H1 (cell line): ENCODE measurements around the gene OBSL1. TPM values are rescaled to one million over a fixed set of nuclear protein-coding genes. Genes with fewer than 3 reads are reported as not detected.

Experiments
- CTCF ChIA-PET: fragments of 300-600 bp; sonication (Branson Sonifier 250); formaldehyde crosslinking; loops from one replicate; lab custom pipeline; 2021; ENCODE audit not compliant: partially characterized antibody; lab: Charles Lee
- POLR2A ChIA-PET: fragments of 300-600 bp; sonication (Branson Sonifier 250); formaldehyde crosslinking; loops from one replicate; lab custom pipeline; 2021; ENCODE audit warnings: inconsistent platforms; ENCODE audit not compliant: partially characterized antibody; lab: Charles Lee
- DNase-seq, 2 experiments: peaks; one replicate each; pipeline versions ENCODE4 v3.0.0 to v3.0.0-alpha.2; 2010 to 2022; ENCODE audit warnings: low spot score in 2 of 2, low read depth in 1 of 2, mixed read lengths in 1 of 2
- FAIRE-seq: peaks from 2 replicates; lab custom pipeline; 2011; peaks lifted over from hg19 to GRCh38; lab: Jason Lieb, UNC
- H2AFZ ChIP-seq: 2 replicates; pipeline ENCODE4 v1.8.1; 2012; ENCODE audit warnings: low read length, inconsistent platforms
- H2AK5ac ChIP-seq: 2 replicates; pipeline ENCODE4 v1.6.1; 2013; ENCODE audit warnings: low read depth, low read length
- H2BK120ac ChIP-seq: replicated peaks from 2 replicates; pipeline ENCODE3; 2013; ENCODE audit warnings: low read depth, low read length, inconsistent platforms
- H2BK12ac ChIP-seq: 2 replicates; pipeline ENCODE4 v1.6.1; 2013; ENCODE audit warnings: low read depth, low read length
- H2BK15ac ChIP-seq: 2 replicates; pipeline ENCODE4 v1.6.1; 2013; ENCODE audit warnings: low read length
- H2BK20ac ChIP-seq: 2 replicates; pipeline ENCODE4 v1.6.1; 2013; ENCODE audit warnings: low read length
- H2BK5ac ChIP-seq: 2 replicates; pipeline ENCODE4 v1.6.1; 2013; ENCODE audit warnings: low read depth, low read length
- H3K14ac ChIP-seq: 2 replicates; pipeline ENCODE4 v1.6.1; 2013; ENCODE audit warnings: inconsistent platforms; ENCODE audit not compliant: insufficient read length
- H3K18ac ChIP-seq: 2 replicates; pipeline ENCODE4 v1.6.1; 2013; ENCODE audit warnings: low read length; ENCODE audit errors: extremely low read depth
- H3K23ac ChIP-seq: 2 replicates; pipeline ENCODE4 v1.6.1; 2013; ENCODE audit warnings: inconsistent platforms; ENCODE audit not compliant: insufficient read length
- H3K23me2 ChIP-seq: 2 replicates; pipeline ENCODE4 v1.6.1; 2013; ENCODE audit warnings: low read depth, low read length
- H3K27ac ChIP-seq: 2 replicates; pipeline ENCODE4 v1.6.1; 2011; ENCODE audit warnings: low read depth, low read length, inconsistent platforms
- H3K27me3 ChIP-seq, 4 experiments: replicated peaks in 1 of 4; 1 replicate in 1 of 4; 2 replicates in 3 of 4; pipeline versions ENCODE4 v1.6.1 to v1.8.1; 2011 to 2013; ENCODE audit warnings: low read length in 3 of 4, mild to moderate bottlenecking in 3 of 4, inconsistent platforms in 2 of 4, mixed read lengths in 2 of 4, moderate library complexity in 1 of 4; ENCODE audit not compliant: control insufficient read depth in 3 of 4, insufficient read depth in 3 of 4; ENCODE audit errors: extremely low read depth in 1 of 4
- H3K36me3 ChIP-seq, 4 experiments: 2 replicates each; pipeline versions ENCODE4 v1.6.1 to v1.8.1; 2011 to 2013; ENCODE audit warnings: mild to moderate bottlenecking in 4 of 4, low read length in 3 of 4, moderate library complexity in 2 of 4, control low read depth in 1 of 4, inconsistent platforms in 1 of 4; ENCODE audit not compliant: insufficient read depth in 4 of 4, control insufficient read depth in 2 of 4
- H3K4ac ChIP-seq: replicated peaks from 2 replicates; pipeline ENCODE3; 2013; ENCODE audit warnings: low read length, low read depth, mixed read lengths, inconsistent platforms; ENCODE audit not compliant: insufficient read length
- H3K4me1 ChIP-seq, 4 experiments: replicated peaks in 1 of 4; 1 replicate in 1 of 4; 2 replicates in 3 of 4; pipeline versions ENCODE4 v1.6.1 to v1.8.1; 2011 to 2013; ENCODE audit warnings: low read length in 3 of 4, inconsistent platforms in 2 of 4, mixed read lengths in 1 of 4; ENCODE audit not compliant: insufficient read depth in 4 of 4, control insufficient read depth in 3 of 4
- H3K4me2 ChIP-seq, 2 experiments: 2 replicates each; pipeline versions ENCODE4 v1.6.1 to v1.8.1; 2011 to 2013; ENCODE audit warnings: low read depth in 2 of 2, low read length in 2 of 2, control low read depth in 1 of 2, inconsistent platforms in 1 of 2, mild to moderate bottlenecking in 1 of 2; ENCODE audit not compliant: insufficient read depth in 1 of 2
- H3K4me3 ChIP-seq, 4 experiments: fragments of 200-600, 300-600 bp in 1 of 4; sonication (generic), shearing (Covaris generic), sonication (Bioruptor Twin) in 1 of 4; 2 replicates each; pipeline versions ENCODE4 v1.5.1 to v1.8.1; 2011 to 2016; ENCODE audit warnings: low read length in 4 of 4, low read depth in 3 of 4, control low read depth in 2 of 4, inconsistent platforms in 2 of 4, mild to moderate bottlenecking in 2 of 4, mixed read lengths in 1 of 4, moderate library complexity in 1 of 4; ENCODE audit not compliant: insufficient read depth in 2 of 4; ENCODE audit errors: extremely low read depth in 1 of 4
- H3K56ac ChIP-seq: replicated peaks from 2 replicates; pipeline ENCODE3; 2013; ENCODE audit warnings: low read depth, mild to moderate bottlenecking, mixed read lengths, low read length, inconsistent platforms; ENCODE audit not compliant: insufficient read length
- H3K79me1 ChIP-seq: 2 replicates; pipeline ENCODE4 v1.6.1; 2013; ENCODE audit warnings: low read depth, low read length, control low read depth
- H3K79me2 ChIP-seq, 2 experiments: 2 replicates each; pipeline versions ENCODE4 v1.6.1 to v1.8.1; 2012 to 2013; ENCODE audit warnings: low read length in 2 of 2, mild to moderate bottlenecking in 2 of 2, inconsistent platforms in 1 of 2; ENCODE audit not compliant: insufficient read depth in 2 of 2, control insufficient read depth in 1 of 2
- H3K9ac ChIP-seq, 4 experiments: replicated peaks in 1 of 4; 1 replicate in 1 of 4; 2 replicates in 3 of 4; pipeline versions ENCODE4 v1.6.1 to v1.8.1; 2011 to 2013; ENCODE audit warnings: low read depth in 3 of 4, low read length in 3 of 4, control low read depth in 2 of 4, mild to moderate bottlenecking in 2 of 4, moderate library complexity in 2 of 4, inconsistent platforms in 1 of 4; ENCODE audit errors: extremely low read depth in 1 of 4
- H3K9me3 ChIP-seq, 2 experiments: 2 replicates each; pipeline versions ENCODE4 v1.6.1 to v1.8.1; 2012 to 2013; ENCODE audit warnings: mild to moderate bottlenecking in 2 of 2, moderate library complexity in 2 of 2, control low read depth in 1 of 2, inconsistent platforms in 1 of 2, low read depth in 1 of 2, low read length in 1 of 2, mixed read lengths in 1 of 2; ENCODE audit not compliant: insufficient read depth in 2 of 2
- H4K20me1 ChIP-seq, 2 experiments: replicated peaks in 1 of 2; 2 replicates each; pipeline versions ENCODE3 to v1.8.1; 2011 to 2013; ENCODE audit warnings: inconsistent platforms in 2 of 2, low read length in 2 of 2, mild to moderate bottlenecking in 1 of 2; ENCODE audit not compliant: insufficient read depth in 2 of 2, control insufficient read depth in 1 of 2
- H4K5ac ChIP-seq: 2 replicates; pipeline ENCODE4 v1.6.1; 2013; ENCODE audit warnings: low read length, low read depth, mixed read lengths, inconsistent platforms; ENCODE audit not compliant: insufficient read length
- H4K8ac ChIP-seq: 2 replicates; pipeline ENCODE4 v1.8.0; 2013; ENCODE audit warnings: mild to moderate bottlenecking, moderate library complexity, low read length, inconsistent platforms; ENCODE audit not compliant: insufficient read depth; ENCODE audit errors: extremely low read depth
- H4K91ac ChIP-seq: replicated peaks from 2 replicates; pipeline ENCODE3; 2013; ENCODE audit warnings: low read length, mixed read lengths, inconsistent platforms; ENCODE audit not compliant: insufficient read length
- ATF3 ChIP-seq: IDR thresholded peaks from 2 replicates; pipeline ENCODE4 v1.6.1; 2011; ENCODE audit warnings: low read depth, mild to moderate bottlenecking, low read length; ENCODE audit not compliant: insufficient read depth
- BCL11A ChIP-seq, 2 experiments: IDR thresholded peaks; one replicate each; pipeline ENCODE4 v1.6.1; 2011; ENCODE audit warnings: low read depth in 2 of 2, low read length in 2 of 2, mild to moderate bottlenecking in 2 of 2
- CHD1 ChIP-seq: IDR thresholded peaks from 2 replicates; pipeline ENCODE4 v1.6.1; 2012; ENCODE audit warnings: low read depth, low read length, improper control_type of control experiment
- HDAC2 ChIP-seq, 2 experiments: fragments of 300-600 bp in 1 of 2; sonication (generic) in 1 of 2; IDR thresholded peaks; 2 replicates each; pipeline ENCODE4 v1.6.1; 2011 to 2012; ENCODE audit warnings: low read depth in 2 of 2, low read length in 2 of 2, mild to moderate bottlenecking in 2 of 2, moderate library complexity in 2 of 2, borderline replicate concordance in 1 of 2, inconsistent platforms in 1 of 2
- KDM5A ChIP-seq: fragments of 200-600 bp; IDR thresholded peaks from 2 replicates; pipeline ENCODE4 v1.7.1; 2012; ENCODE audit warnings: mild to moderate bottlenecking, low read length, inconsistent platforms, mixed read lengths
- MAX ChIP-seq: IDR thresholded peaks from 2 replicates; pipeline ENCODE4 v1.6.1; 2012; ENCODE audit warnings: inconsistent platforms
- POU5F1 ChIP-seq: IDR thresholded peaks from 2 replicates; pipeline ENCODE4 v1.6.1; 2011; ENCODE audit warnings: low read depth, mild to moderate bottlenecking, low read length, moderate library complexity
- SIRT6 ChIP-seq: IDR thresholded peaks from one replicate; pipeline ENCODE4 v1.7.1; 2012; ENCODE audit warnings: low read length, inconsistent platforms
- SP2 ChIP-seq: IDR thresholded peaks from 2 replicates; pipeline ENCODE4 v1.6.1; 2012; ENCODE audit warnings: mild to moderate bottlenecking, low read length, inconsistent platforms
- SUZ12 ChIP-seq: fragments of 200-600 bp; sonication (generic); IDR thresholded peaks from 2 replicates; pipeline ENCODE4 v1.6.1; 2012; ENCODE audit warnings: mild to moderate bottlenecking, inconsistent platforms, low read length, moderate library complexity, mixed read lengths
- WGBS, 2 experiments: shearing (Covaris generic) in 1 of 2; methylation state at CpG; one replicate each; pipeline versions ENCODE4 v1.1.6 to v1.1.7; 2013 to 2015; ENCODE audit warnings: low lambda C conversion rate in 2 of 2, mixed read lengths in 2 of 2, inconsistent platforms in 1 of 2, low coverage in 1 of 2, missing lambda C conversion rate in 1 of 2; ENCODE audit not compliant: insufficient replicate concordance in 2 of 2, insufficient coverage in 1 of 2, insufficient read length in 1 of 2; ENCODE audit errors: extremely low coverage in 1 of 2, missing lambda C conversion rate in 1 of 2; 5-methylcytosine and 5-hydroxymethylcytosine counted together
- polyA plus RNA-seq, 7 experiments: library from polyadenylated mRNA; depleted of rRNA in 3 of 7; stranded (reverse) in 5 of 7; unstranded in 2 of 7; fragments of >200 nt in 5 of 7; fragments of 200-250 nt in 2 of 7; gene quantifications; 1 replicate in 5 of 7; 2 replicates in 1 of 7; 4 replicates in 1 of 7; pipeline versions ENCODE4 v1.2.1 to v1.2.3, GENCODE V29; 2011 to 2013; ENCODE audit warnings: missing spikeins in 2 of 7, mixed read lengths in 2 of 7
- total RNA-seq: library from RNA; stranded (reverse); fragmentation: NEBNext Ultra II Directional; extraction: Animal tissue kit (Norgen Biotek cat#: 25700); gene quantifications from 2 replicates; pipeline ENCODE4 v1.2.1, GENCODE V29; 2021

Gene OBSL1
- total and polyA plus RNA-seq, 2 of the 8 experiments (the other 6 are each of a cell fraction or from before 2014, with no cell fraction given), result 116 to 127 TPM

GRCh38 chr2:219538956-219539788 is 32.2 kb downstream of the OBSL1 start:
- no peak overlapping the region for H3K23ac ChIP-seq
- no peak overlapping the region for H2AK5ac ChIP-seq
- H2BK12ac ChIP-seq, result no peak overlapping the region
- H3K36me3 ChIP-seq, result peaks cover 4 to 22% (median 12%) of the 10 kb centered on the region in 4 experiments; a peak in 6 of 8 replicates
- H3K4me1 ChIP-seq, result peaks cover 5 to 25% (median 16%) of the 10 kb centered on the region in 4 experiments
- FAIRE-seq (no peak), DNase-seq (no peak)
- H2BK15ac ChIP-seq, result no peak overlapping the region
- no peak overlapping the region for H2BK120ac ChIP-seq
- H3K18ac ChIP-seq, result no peak overlapping the region
- H3K4me3 ChIP-seq, result no peak overlapping the region
- no peak overlapping the region for H4K5ac ChIP-seq
- H3K27me3 ChIP-seq, result no peaks in the 10 kb centered on the region; a peak in 1 of 7 replicates
- H3K4me2 ChIP-seq, result no peak overlapping the region
- no peak overlapping the region for H3K4ac ChIP-seq
- no peak overlapping the region for H4K8ac ChIP-seq
- CTCF ChIA-PET, result interaction anchor here (0.9 to 113.1 kb wide), 16 partner anchors 18 to 151 kb away, joined by 3 to 7248 read pairs (median 10); partner anchors contain the start of genes ASIC4, DES, GMPPA and SPEG
- H2AFZ ChIP-seq, result no peak overlapping the region
- 89% methylated on average over 32 of the region's 32 CpGs; no CpG with 5 or more reads in 1 of the 2 experiments for WGBS, 2 experiments
- H2BK5ac ChIP-seq, result no peak overlapping the region
- no peak overlapping the region for H4K91ac ChIP-seq
- no peak overlapping the region for H2BK20ac ChIP-seq
- H3K23me2 ChIP-seq, result peaks cover 11% of the 10 kb centered on the region; the same call in 1 of the 2 replicates
- H4K20me1 ChIP-seq, result peaks cover 10 to 11% of the 10 kb centered on the region in 2 experiments
- POLR2A ChIA-PET, result interaction anchor here (1.3 to 5.4 kb wide), 3 partner anchors 18 to 58 kb away, joined by 3 to 23 read pairs (median 6); partner anchors contain the start of gene STK11IP
- H3K56ac ChIP-seq, result no peak overlapping the region
- no peaks in the 10 kb centered on the region for H3K9me3 ChIP-seq
- H3K79me2 ChIP-seq, result peaks cover 0 to 6% of the 10 kb centered on the region in 2 experiments; a peak in 1 of 4 replicates
- H3K9ac ChIP-seq, result no peak overlapping the region
- no peak overlapping the region for H3K27ac ChIP-seq
- H3K14ac ChIP-seq, result no peak overlapping the region
- H3K79me1 ChIP-seq, result peaks cover 4% of the 10 kb centered on the region; the same call in 1 of the 2 replicates
- no peak for TF ChIP-seq SUZ12
- TF ChIP-seq KDM5A, result no peak
- no peak for TF ChIP-seq SP2
- no peak for TF ChIP-seq HDAC2 (IDR thresholded peaks at IDR 0.05; ENCODE audit: borderline replicate concordance in 1 of 2, low read depth in 2 of 2, low read length in 2 of 2)
- no peak for TF ChIP-seq BCL11A (IDR thresholded peaks at IDR 0.05; ENCODE audit: low read depth in 2 of 2, low read length in 2 of 2)
- no peak for TF ChIP-seq MAX
- no peak for TF ChIP-seq POU5F1
- no peak for TF ChIP-seq ATF3
- TF ChIP-seq CHD1, result no peak
- TF ChIP-seq SIRT6, result no peak
